Measurements from ENCODE around the gene PRDM8.

PRDM8 gene

DNA sequence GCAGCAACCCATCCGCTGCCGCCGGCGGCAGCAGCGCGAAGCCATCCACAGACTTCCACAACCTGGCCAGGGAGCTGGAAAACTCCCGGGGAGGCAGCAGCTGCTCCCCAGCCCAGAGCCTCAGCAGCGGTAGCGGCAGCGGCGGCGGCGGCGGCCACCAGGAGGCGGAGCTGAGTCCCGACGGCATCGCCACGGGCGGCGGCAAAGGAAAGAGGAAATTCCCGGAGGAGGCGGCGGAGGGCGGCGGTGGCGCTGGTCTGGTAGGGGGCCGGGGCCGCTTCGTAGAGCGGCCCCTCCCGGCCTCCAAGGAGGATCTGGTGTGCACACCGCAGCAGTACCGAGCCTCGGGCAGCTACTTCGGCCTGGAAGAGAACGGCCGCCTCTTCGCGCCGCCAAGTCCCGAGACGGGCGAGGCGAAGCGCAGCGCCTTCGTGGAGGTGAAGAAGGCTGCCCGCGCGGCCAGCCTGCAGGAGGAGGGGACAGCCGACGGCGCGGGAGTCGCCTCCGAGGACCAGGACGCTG lies 4.9 kb downstream of the PRDM8 start:
- DNase-seq, result peak; percentile 83

GRCh38 chr4:80202741-80203553 lies 5.6 kb downstream of the PRDM8 start:
- peak; percentile 41 for DNase-seq

DNA sequence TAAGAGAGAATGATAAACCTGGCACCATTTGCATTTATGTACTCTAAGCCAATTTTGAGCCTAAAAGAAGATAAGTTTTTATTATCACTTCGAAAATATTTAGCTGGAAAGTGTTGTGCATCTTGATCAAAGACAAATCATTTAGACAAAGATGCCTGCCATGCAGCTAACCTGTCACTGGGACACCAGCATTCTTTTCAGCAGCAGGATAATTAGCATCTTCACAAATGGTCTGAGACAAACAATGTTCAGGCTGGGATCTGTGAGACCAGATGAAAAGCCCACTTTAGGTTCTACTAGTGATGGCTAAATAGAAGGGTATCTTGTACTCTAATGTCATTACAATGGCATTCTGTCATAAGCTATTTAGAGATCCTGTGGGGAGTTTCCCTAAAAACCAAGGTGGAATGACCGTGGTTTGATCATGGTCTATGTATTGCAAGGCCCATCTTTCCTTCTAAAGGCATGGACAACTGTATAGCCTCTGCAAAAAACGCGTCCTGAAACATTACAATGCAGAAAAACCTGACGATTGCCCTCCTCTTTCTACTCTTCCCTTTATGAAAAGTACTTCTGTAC lies 7.2 kb downstream of the PRDM8 start:
- no peak for DNase-seq

DNA sequence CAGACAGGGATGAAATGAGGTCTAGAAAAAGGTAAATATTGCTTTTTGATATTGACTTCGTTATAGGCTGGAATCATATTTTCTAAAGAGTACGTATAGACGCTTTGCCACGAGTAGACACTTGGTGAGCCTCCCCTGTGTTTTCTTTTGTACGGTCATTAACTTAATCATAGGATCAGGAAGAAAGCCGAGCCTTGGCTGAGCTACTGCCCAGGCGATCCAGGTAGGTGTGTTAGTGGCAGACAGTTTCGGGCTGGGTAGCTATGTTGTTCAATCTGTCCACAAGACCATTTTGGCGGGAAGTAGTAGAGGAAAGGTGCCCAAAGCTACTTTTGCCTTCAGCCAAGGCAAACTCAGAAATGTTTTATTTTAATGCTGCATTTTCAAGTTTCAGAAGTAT lies 8.8 kb downstream of the PRDM8 start:
- no peak for DNase-seq

GRCh38 chr4:80206521-80207171 lies 9.3 kb downstream of the PRDM8 start:
- no peak for DNase-seq

DNA sequence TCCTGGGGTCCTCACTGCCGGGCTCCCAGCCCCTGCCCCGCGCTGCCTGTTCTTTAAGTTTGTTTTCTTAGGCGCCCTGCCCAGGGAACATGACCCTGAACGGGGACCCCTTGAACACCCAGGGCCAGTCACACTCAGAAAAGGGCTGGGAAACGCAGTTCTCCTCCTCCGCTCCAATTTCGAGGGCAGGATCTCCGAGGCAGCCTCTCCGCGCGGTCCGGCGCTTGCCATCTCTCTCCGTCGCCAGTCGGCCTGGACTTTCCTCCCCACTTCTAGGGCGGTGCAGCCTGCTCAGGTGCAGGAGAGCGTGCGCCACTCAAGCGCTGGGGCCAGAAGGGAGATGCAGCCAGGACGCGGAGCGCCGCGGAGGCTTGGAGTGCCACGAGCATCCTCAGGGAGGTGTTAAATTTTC lies 9.9 kb downstream of the PRDM8 start:
- DNase-seq, result no peak

DNA sequence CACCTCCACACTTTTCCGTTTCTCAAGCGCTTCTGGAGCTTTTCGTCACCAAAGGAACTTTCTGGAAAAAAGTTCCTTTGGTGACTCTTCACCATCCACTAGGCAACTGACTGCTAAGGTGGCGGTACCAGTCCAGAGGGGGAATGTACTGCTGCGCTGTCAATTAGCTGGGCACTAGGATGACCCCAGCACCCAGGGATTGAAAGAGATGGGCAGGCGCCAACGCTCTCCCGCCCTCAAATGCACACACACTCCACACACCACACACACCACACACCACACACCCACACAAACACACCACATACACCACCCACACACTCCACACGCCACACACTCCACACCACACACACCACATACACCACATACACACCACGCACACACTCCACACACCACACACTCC lies 10.4 kb downstream of the PRDM8 start:
- no peak for DNase-seq

DNA sequence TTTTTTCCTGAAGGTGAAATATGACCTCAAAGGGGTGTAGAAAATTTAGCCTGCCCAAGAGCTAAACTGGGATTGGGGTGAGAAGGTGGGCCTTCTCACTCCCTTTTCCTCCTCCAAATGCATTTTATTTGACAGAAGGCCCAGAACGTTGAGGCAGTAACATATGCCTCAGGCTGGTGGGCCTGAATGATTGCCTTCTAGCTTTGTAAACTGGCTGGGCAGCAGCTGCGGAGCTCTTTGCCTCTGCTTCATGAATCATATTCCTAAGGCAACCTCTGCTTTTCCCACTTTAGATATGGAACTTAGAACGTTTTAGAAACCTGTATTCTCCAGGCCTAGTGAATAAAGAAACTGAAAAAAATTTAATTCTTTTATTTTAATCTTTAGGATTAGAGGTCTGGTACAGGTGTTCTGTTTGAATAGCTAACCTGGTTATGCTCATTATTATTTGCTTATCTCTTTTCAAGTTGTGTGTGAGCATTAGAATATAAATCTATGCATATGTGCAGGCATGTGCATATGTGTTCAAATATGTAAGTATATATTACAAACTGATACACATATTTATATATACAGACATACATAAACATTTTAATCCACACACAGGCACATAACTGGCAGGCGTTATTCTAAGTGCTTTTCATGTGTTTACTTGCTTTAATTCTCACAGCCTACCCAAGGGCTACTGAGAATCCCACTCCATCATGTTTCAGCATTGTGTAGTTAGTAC lies 11.5 kb downstream of the PRDM8 start:
- DNase-seq, result no peak

DNA sequence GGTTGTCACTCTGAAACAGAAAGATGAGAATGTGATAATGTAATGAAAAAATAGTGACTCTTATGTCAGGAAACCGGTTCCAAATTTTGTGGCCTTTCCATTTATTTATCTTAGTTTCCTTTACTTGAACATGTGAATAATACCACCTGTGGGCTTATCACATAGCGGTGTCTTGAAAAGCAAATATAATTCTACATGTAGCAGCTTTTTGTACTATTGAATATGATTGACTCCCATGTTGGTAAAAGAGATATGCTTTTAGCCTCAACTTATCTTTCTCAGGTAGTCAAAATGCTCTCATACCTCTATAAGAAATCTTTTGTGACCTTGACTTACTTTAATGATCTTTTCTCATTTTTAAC lies 12.0 kb downstream of the PRDM8 start:
- no peak for DNase-seq

GRCh38 chr4:80210549-80210948 lies 13.2 kb downstream of the PRDM8 start:
- no peak for DNase-seq

GRCh38 chr4:80213117-80213815 lies 16.0 kb downstream of the PRDM8 start:
- peak; percentile 42 for DNase-seq

DNA sequence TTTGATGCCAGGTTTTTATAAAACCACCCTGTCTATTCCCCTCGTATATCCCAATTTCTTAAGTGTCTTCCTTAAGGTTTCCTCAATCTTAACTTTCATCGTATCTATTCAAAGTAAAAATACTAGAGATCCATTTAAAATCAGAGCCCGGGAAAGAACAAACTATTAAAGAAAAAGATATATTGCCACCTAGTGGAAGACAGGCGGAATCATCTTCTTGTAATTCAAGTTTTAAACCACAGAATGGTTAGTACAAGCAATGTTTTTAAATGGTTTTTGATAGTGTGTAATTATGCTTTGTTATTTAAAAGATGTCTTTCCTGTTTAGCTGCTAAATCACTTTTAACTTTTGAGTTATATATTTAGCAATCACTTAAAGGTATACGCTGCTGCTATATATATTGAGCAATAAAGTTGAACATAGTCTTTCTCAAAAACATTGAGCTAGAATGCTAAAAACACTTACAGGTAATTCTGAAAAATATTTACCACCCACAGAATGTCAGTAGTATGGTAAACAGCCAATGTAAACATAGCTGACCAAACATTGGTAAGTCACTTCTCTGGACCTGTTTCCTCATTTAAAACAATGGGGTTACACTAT lies 18.2 kb downstream of the PRDM8 start:
- DNase-seq, result peak; percentile 53

GRCh38 chr4:80216100-80216761 lies 18.9 kb downstream of the PRDM8 start:
- no peak for DNase-seq

DNA sequence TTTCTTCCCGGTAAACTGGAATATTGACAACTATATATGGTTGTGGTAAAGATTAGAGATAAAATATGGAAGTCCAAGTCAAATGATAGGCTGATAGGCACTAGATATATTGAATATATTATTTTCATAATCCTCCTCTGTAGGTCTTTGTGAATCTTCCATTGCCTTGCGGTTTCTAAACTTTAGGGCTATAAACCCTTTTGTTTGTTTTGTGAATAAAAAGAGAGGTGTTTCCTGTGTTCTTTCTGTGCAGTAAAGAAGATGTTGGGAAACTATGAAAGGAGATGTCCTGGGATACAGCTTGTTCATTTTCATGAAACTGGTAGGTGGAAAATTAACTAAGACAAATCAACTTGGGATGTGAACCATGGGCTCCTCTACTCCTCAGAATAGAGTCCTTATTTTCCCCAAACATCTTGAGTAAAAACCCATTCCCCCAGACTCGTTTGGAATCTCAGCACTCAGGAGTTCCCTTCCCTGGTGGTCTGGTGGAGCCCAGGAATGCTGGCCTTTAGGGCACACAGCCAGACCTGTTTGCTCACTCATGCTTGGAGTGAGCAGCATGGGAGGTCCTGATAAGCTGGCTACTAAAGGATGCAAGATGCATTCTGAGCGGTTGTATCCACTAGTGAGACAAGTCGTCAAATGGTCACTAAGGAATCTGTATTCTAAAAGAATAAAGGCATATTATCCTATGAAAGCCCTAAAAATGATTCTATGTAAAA lies 22.2 kb downstream of the PRDM8 start:
- peak; percentile 73 for DNase-seq

- DNase-seq, result no peak
Observed at GRCh38 chr4:80220711-80221110, 23.4 kb downstream of the PRDM8 start.

DNA sequence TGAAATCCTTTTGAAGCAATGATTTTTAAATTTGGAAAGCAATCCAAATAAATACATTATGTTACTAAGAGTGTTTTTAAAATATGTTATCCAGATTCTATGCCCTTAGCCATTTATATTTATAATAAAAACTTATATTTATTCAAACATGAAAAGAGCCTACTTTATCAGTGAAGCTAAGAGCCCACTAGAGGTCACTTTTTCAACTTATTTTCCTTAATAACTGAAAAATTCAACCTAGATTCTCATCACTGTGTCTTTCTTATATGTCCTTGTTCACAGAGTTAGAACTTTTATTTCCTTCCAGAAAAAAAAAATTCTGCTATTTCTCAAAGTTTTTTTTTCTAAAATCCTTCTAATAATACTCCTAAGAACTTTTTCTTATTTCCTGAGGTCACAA lies 23.9 kb downstream of the PRDM8 start:
- peak; percentile 63 for DNase-seq

GRCh38 chr4:80225595-80225994 lies 28.3 kb downstream of the PRDM8 start:
- DNase-seq, result peak; percentile 51

- DNase-seq, result peak; percentile 49
Observed at GRCh38 chr4:80226094-80226493, 28.8 kb downstream of the PRDM8 start.

DNA sequence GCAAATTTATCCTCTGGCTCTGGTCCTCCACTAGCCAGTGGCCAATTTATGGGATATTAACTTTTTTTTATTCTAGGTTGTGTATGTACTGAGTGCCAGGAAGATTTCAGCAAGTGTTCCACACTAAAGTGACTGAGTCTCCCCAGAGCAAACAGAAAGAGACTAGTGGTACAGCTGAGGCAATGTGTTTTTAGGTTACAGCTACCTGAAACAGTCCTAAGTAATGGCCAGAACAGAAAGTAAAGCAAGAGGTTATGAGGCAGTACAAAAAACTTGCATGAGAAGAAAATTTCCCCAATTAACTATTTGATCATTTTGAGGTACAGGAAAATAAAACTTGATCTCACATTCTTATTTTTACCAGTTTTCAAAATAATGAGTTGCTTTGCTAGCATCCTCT lies 31.2 kb downstream of the PRDM8 start:
- DNase-seq, result no peak

GRCh38 chr4:80229128-80229527 lies 31.8 kb downstream of the PRDM8 start:
- DNase-seq, result no peak

DNA sequence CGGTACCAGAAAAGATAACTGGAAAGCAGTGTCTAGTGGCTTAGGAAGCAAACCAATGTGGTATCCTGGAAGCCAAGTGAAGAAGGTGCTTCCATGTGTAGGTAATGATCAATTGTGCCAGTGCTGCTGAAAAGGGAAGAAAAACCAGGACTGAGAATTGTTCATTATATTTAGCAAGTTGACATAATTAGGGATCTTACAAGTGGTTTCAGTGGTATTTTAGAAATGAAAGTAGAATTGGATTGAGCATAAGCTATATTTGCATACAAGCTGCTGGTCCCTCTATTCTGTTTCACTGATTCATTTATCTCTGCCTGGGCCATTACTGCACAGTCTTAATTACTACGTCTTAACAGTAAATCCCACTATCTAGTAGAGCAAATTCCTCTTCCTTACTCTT lies 32.3 kb downstream of the PRDM8 start:
- DNase-seq, result no peak

Measured in fibroblast of skin of scalp (primary cell).